Raji (cell line): ENCODE data around the gene CETP.
A peak's percentile ranks its signal among the peaks of the same experiment; 100 is the strongest.

Experiments used
- POLR2A ChIP-seq: IDR thresholded peaks from 2 replicates; pipeline ENCODE4 v1.6.1; 2011; ENCODE audit warnings: low read depth, low read length, control low read depth; ENCODE audit not compliant: insufficient read depth

Gene CETP

DNA sequence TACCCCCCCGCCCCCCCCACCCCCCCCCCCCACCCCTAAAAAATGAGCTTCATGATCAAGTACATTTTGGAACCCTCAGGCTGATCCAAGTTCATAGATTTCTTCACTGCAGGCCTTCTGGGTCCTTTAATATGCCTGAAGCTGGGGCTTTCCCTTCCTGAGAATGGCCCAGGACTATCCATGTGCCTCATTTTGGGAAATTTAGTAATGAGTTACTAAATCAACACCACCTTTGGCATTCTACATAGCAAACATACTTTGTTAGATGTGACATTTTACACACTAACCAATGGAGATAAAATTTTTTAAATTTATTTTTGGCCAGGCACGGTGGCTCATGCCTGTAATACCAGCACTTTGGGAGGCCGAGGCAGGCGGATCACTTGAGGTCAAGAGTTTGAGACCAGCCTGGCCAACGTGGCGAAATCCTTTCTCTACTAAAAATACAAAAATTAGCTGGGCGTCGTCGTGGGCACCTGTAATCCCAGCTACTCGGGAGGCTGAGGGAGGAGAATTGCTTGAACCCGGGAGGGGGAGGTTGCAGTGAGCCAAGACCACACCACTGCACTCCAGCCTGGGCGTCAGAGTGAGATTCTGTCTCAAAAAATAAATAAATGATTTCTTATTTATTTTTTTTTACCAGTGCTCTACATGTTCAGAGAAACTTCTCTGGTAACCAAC is 15.8 kb upstream of the CETP start:
- TF ChIP-seq POLR2A: no peak

DNA sequence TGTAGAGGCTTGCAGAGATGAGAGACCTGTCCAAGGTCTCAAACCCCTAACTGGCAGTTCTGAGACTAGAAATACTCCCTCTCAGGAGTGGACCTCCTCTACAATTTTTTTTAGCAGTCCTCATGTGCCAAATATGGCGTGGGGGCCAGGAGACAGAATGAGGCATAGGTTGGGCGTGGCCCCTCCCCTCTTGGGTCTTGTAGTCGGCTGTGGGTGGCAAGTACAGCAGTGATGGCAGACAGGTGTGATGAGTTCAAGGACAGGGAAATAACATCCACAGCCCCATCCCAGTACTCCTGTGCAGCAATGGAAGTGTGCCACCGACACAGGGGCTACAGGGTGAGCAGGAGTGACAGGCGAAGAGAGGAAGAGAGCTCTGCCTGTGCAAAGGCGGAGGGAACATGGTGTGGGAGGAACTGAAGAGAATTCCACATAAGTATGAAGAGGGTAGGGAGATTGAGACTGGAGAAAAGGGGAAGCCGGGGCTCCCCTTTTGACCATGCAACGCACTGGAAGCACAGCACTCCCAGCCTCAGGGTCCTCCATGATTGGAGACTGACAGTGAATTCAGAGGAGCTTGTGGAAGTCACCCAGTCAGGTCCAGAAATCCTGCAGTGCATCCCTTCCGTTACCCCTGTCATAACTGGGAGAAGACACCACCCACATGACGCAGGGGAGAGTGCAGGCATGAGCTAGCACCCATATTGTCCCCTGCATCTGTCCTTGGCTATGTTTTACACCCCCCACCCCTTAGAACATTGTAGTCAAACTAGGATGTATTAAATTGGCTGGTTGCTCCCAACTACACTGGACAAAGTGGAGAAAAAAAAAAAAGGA is 14.8 kb upstream of the CETP start:
- TF ChIP-seq POLR2A: peak; percentile 36

DNA sequence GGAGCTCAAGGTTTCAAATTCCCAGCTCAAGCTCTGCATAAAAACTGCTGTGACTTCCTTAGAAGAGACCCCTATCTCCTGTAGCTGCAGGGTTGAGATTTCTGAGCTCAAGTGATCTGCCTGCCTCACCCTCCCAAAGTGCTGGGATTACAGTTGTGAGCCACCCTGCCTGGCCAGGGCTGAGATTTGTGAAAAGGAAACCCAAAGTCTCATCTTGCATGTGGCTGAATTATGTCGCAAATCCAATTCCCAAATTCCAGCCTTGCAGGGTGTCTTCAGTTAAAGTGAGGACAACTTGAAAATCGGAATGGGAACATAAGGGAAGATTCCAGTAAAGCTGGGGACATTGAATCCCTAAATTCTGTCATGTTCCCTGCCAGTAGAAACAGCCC is 14.2 kb upstream of the CETP start:
- no peak for TF ChIP-seq POLR2A

DNA sequence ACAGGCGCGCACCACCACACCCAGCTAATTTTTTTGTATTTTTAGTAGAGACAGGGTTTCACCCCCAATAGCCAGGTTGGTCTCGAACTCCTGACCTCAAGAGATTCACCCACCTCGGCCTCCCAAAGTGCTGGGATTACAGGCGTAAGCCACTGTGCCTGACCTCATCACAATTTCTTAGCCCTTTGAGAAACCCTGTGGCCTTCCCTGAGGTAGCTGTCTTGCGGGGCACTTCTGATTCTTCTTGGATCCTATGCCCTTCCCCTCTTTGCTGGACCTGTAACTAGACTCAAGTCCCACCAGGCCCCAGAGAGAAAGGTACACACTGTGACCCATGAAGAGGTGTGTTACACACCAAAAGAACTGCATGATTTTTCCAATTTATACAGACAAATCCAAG is 13.5 kb upstream of the CETP start:
- TF ChIP-seq POLR2A: no peak

DNA sequence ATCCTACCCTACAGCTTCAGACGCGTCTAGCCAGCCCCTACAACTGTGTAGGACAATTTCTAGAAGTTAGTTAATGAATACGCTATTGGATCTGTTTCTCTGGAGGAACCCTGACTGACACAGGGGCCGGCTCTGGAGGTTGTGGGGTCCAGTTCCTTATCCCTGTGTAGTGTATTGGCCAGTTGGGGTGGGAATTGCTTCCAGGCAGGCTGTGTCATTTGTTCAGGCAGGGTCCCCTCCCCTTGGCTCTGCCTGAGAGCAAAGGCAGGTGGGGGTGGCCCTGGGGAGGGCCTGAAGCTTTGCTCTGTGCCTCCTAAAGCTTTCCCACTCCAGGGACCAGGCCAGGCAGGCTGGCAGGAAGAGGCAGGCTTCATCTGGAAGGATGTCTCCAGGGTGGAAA is 11.7 kb upstream of the CETP start:
- TF ChIP-seq POLR2A: no peak

DNA sequence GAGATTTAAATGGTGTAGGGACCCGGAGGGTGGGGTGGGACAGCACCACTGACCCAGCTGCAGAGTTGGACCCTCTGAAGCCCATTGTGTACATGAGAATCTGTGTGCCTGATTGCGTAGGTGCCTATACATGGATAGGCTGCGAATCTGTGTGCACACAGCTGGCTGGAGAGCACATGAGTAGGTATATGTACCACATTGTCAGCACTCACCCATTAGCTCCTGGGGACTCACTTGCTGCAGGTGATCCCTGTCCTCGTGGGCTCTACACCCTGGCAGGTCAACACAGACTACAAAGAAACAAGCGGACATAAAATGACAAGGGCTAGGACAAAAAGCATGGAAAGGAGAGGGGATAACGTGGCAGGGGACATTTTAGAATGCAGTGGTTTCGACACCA is 11.3 kb upstream of the CETP start:
- no peak for TF ChIP-seq POLR2A

DNA sequence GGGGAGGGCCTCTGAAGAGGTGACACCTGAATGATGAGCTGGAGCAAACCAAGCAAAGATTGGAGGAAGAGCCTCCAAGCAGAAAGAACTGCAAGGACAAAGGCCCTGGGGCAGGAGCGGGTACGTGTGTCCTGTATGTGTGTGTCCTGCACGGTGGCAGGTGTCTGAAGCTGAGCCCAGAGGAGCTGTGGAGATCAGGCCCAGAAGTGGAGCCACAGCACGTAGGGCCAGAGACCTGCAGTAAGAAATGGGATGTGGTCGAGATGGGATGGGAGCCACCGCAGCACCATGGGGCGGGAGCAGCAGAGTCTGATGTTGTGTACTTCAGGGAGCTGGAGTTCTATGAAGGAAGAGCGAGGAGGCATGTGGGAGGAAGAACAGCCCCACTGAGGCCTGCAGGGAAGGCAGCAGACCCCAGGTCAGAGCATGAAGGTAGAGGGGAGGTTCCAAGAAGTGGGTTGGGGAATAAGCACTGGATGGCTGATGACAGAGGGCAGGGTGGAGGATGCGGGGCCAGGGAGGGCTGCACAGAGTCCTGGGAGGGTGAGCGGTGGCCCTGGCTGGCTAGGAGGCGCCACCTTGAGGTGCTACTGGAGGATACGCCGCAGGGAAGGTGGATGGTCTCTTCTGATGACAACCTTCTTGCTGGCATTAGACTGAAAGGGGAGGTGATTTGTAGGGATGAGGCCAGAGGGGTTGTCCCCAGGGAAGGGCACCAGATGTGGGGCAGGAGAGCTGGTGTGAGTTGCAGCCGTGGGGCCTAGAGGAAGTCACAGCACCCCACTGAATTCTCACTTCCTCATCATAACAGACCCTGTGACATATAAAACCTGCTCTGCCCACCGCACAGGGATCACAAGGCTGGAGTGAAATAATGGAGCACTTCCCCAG is 10.6 kb upstream of the CETP start:
- TF ChIP-seq POLR2A: no peak

DNA sequence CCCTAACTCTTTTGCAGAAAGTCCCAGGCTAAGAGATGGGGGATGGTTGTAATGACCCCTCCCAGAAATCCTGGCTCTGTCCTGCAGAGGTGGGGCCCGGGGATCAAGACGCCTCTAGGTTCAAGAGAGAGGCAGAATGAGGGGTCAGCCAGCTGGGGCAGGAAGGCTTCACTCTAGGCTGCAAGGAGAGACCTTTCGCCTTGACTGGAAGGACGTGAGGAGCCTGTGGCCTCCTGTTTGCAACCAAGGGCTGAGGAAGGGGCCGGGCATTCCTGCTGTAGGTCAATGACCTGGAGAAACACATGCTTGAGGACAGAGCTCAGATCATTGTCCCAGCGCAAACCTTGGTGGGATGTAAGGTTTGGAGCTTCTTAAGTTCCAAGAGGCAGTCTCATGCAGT is 8.7 kb upstream of the CETP start:
- no peak for TF ChIP-seq POLR2A

DNA sequence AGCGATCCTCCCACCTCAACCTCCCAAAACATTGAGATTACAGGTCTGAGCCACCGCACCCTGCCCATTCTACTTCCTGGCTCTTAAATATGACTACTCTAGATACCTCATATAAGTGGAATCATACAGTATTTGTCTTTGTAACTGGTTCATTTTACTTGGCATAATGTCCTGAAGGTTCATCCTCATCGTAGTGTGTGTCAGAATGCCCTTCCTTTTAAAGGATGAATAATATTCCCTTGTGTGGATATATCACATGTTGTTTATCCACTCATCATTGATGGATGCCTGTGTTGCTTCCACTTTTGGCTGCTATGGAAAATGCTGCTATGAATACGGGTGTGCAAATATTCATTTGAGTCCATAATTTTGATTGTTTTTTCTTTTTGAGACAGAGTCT is 5.7 kb upstream of the CETP start:
- no peak for TF ChIP-seq POLR2A

DNA sequence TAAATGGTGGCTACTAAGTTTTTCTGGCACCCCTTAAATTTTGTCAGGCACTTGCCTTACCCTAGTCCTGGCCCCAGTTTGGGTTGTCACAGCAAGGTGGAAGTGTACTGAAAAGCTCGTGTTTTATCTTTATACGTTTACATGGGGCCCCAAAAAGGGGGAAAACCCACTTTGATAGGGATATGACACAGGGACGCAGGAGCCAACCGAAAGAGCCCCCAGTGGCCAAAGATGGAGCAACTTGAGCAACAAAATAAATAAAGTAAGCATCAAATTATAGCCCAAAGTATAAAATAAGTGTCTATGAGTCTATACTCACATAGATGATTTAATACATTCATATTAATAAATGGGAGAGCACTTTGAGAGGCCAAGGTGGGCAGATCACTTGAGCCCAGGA is 5.0 kb upstream of the CETP start:
- no peak for TF ChIP-seq POLR2A

DNA sequence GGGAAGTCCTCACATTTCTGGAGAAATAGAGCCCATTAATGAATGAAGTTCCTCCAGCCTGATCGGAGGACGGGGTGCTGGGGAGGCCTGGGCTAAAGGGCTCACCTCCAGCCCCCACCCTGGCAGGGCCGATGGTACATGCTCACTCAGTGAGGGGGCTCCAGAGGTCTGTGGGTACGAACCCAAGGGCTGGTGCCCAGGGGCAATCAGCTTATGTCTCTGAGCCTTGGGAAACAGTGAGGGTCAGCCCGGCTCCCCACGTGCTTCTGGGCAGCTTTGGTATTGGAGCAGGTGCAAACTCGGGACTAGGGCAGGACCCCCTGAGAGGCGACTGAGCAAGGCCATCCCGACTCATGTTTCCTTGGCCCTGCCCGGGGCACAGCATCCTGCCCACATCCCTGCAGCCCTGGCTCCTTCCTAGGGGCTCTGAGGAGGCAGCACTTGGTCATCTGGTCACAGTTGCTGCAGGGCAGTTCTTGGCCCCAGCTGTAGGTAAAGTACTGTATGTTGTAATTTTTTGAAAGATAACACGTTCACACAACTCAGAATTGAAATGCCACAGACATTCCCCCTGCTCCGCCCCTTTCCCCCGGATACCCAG is 969 bp upstream of the CETP start:
- no peak for TF ChIP-seq POLR2A

DNA sequence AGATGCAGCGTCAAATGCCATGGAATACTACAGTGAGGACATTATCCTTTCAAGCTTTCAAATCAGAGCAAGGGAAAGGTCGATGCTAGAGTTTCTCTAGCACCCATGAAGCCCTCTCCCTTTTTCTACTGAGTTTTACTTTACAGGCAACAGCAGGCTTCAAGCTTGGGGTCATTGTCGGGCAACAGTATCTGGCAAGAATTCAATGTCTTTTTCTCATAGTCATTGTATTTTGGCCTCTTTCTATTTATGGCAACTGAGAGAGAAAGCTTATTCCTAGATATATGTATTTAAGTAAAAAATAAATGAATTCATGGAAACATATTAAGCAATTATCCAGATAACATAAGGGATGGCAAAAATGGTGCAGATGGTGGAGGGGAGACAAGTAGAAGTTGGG is 364 bp upstream of the CETP start:
- TF ChIP-seq POLR2A: no peak

DNA sequence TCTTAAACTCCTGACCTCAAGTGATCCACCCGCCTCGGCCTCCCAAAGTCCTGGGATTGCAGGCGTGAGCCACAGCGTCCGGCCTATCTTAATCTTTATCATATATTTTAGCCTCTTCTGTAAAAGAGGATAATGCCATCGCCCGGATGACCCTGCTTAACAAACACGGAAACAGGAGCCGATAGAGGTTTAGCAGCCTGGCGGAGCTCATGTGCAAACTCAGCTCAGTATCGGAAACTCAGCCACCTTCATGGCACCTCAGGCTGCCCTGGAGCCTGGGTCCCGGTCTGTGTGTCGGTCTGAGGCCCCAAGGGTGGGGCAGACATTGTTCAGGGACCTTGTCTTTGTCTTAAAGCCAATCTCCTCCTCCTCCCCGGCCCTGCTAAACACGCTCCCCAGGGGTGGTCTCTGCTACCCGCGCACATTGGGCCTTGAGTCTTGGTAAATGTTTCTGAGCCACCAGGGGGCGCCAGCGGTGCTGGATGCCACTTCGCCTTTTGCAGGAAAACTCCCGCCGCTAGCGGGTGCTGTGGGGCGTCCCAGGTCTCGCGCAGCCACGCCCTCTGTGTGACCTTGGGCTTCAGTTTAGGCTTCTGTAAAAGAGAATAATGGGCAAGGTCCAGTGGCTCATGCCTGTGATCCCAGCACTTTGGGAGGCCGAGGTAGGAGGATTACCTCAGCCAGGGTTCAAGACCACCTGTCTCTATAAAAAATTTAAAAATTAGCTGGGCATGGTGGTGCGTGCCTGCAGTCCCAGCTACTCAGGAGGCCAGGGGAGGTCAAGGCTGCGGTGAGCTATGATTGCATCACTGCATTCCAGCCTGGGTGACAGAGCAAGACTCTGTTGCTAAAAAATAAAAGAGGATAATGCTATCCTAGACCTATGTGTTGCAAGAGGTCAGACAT is 2.7 kb downstream of the CETP start:
- no peak for TF ChIP-seq POLR2A
